Measurements from ENCODE around the gene RTN4RL1. TPM values are rescaled to one million over a fixed set of nuclear protein-coding genes. Genes with fewer than 3 reads are reported as not detected.

Gene RTN4RL1
- total RNA-seq, 1 experiment from 2014 or later = 0.22 TPM

DNA sequence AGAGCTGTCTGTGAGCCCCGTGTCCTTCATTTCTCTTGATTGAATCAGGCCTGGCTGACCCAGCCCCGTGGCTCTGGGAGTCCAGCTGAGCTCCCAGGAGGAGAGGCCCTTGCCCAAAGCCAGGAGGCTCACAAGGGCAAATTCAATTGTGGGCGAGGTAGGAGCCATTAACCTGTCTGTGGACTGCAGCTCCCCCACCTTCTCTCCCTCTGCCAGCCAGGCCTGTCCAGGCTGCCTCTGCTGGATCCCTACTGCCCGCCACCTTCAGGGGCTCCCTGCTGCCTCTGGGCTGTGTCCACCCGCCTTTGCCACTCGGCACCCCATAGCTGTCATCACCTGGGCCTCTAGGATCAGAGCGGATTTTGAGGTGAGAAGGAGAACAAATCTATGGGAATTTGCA, 61.9 kb downstream of the RTN4RL1 start:
- H4K5ac ChIP-seq (ENCODE audit: insufficient read length, low read depth, low read length) = no peak overlapping the region
- H4K8ac ChIP-seq (replicated peaks; ENCODE audit: insufficient read length, low read depth, low read length) = no peak overlapping the region
- Mint-ChIP-seq H3K9me3 (no peaks in the 10 kb centered on the region), H3K36me3 (ENCODE audit: insufficient read depth in 1 of 3, low read depth in 3 of 3) (no peaks in the 10 kb centered on the region), H3K27me3 (ENCODE audit: low read depth) (peaks cover 48% of the 10 kb centered on the region), H3K27ac (no peak overlapping the region), H3K4me3 (no peak overlapping the region), H3K4me1 (peaks cover 24 to 38% of the 10 kb centered on the region in 2 experiments)
- no CpG with 5 or more reads among the region's 7 CpGs for WGBS (ENCODE audit: extremely low coverage, insufficient read length, low lambda C conversion rate)
- H3K27me3 ChIP-seq (ENCODE audit: insufficient read depth, low read length) = no peaks in the 10 kb centered on the region; the same call in 1 of the 2 replicates
- no peak overlapping the region for H2AFZ ChIP-seq (ENCODE audit: low read length)
- H3K79me1 ChIP-seq (ENCODE audit: insufficient read depth, low read depth, low read length, poor library complexity, severe bottlenecking) = no peaks in the 10 kb centered on the region
- no peak for DNase-seq
- H3K4ac ChIP-seq (ENCODE audit: low read depth, low read length) = no peak overlapping the region
- H2BK120ac ChIP-seq (ENCODE audit: low read depth, low read length, poor library complexity, severe bottlenecking) = no peak overlapping the region
- no peaks in the 10 kb centered on the region for H3K23me2 ChIP-seq (ENCODE audit: insufficient read length, low read depth, low read length, poor library complexity, severe bottlenecking)
- H3T11ph ChIP-seq (ENCODE audit: low read length) = no peak overlapping the region
- no peak overlapping the region for H3K27ac ChIP-seq (ENCODE audit: insufficient read length, low read depth, low read length)
- H2BK5ac ChIP-seq (ENCODE audit: insufficient read length, low read length) = no peak overlapping the region
- no peak overlapping the region for H4K91ac ChIP-seq (ENCODE audit: insufficient read length, low read depth, low read length)
- no peak overlapping the region for H3K23ac ChIP-seq (ENCODE audit: insufficient read length, low read depth, low read length)
- H3K9me3 ChIP-seq (ENCODE audit: control insufficient read depth, low read depth, low read length) = no peaks in the 10 kb centered on the region
- no peak overlapping the region for H2AK5ac ChIP-seq (ENCODE audit: insufficient read length, low read length)
- H2BK15ac ChIP-seq (ENCODE audit: low read depth, low read length) = no peak overlapping the region
- no peak overlapping the region for H3K14ac ChIP-seq (ENCODE audit: insufficient read depth, low read length)
- no peak overlapping the region for H3K56ac ChIP-seq (ENCODE audit: insufficient read length, low read depth, low read length)
- H3K79me2 ChIP-seq (ENCODE audit: insufficient read depth, low read length) = no peaks in the 10 kb centered on the region
- H3K4me1 ChIP-seq (ENCODE audit: insufficient read depth, low read length) = no peaks in the 10 kb centered on the region
- H2BK12ac ChIP-seq (ENCODE audit: insufficient read length, low read depth, low read length) = no peak overlapping the region
- no peak overlapping the region for H3K4me2 ChIP-seq (ENCODE audit: insufficient read depth, insufficient read length, low read length)
- H2BK20ac ChIP-seq (ENCODE audit: low read depth, low read length, poor library complexity, severe bottlenecking) = no peak overlapping the region
- no peak overlapping the region for H3K9ac ChIP-seq (ENCODE audit: extremely low read depth, insufficient read length, low read length)
- no peak overlapping the region for H3K18ac ChIP-seq (ENCODE audit: insufficient read length, low read depth, low read length)
- H4K20me1 ChIP-seq (ENCODE audit: control insufficient read depth, insufficient read depth, insufficient read length) = no peaks in the 10 kb centered on the region
- TF ChIP-seq, protein P1, sequence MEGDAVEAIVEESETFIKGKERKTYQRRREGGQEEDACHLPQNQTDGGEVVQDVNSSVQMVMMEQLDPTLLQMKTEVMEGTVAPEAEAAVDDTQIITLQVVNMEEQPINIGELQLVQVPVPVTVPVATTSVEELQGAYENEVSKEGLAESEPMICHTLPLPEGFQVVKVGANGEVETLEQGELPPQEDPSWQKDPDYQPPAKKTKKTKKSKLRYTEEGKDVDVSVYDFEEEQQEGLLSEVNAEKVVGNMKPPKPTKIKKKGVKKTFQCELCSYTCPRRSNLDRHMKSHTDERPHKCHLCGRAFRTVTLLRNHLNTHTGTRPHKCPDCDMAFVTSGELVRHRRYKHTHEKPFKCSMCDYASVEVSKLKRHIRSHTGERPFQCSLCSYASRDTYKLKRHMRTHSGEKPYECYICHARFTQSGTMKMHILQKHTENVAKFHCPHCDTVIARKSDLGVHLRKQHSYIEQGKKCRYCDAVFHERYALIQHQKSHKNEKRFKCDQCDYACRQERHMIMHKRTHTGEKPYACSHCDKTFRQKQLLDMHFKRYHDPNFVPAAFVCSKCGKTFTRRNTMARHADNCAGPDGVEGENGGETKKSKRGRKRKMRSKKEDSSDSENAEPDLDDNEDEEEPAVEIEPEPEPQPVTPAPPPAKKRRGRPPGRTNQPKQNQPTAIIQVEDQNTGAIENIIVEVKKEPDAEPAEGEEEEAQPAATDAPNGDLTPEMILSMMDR (conservative IDR thresholded peaks at IDR 0.05) = no peak

All from H9 (cell line).